ENCODE results near the gene CETP.

- TF ChIP-seq POLR2A (IDR thresholded peaks at IDR 0.05) (no peak), CTCF (IDR thresholded peaks at IDR 0.05) (no peak)
These were observed 60.7 kb downstream of the CETP start for GRCh38 chr16:57022445-57022844.

All from esophagus squamous epithelium (tissue), 4 donors.